HG02840 (cell line): Measurements from ENCODE around the gene DNAL1.
"Not testable (repeated sequence)": the region's sequence is repeated elsewhere in the genome, so short reads cannot be mapped to it uniquely, and the experiment has no call there.

Experiments used
- ATAC-seq: cut with Tn5 transposase; IDR thresholded peaks from one replicate; pipeline ENCODE4 v1.9.1; 2021; ENCODE audit warnings: mild to moderate bottlenecking, moderate library complexity, moderate number of reproducible peaks; ENCODE audit not compliant: unreplicated experiment, low FRiP score

The DNAL1 gene

DNA sequence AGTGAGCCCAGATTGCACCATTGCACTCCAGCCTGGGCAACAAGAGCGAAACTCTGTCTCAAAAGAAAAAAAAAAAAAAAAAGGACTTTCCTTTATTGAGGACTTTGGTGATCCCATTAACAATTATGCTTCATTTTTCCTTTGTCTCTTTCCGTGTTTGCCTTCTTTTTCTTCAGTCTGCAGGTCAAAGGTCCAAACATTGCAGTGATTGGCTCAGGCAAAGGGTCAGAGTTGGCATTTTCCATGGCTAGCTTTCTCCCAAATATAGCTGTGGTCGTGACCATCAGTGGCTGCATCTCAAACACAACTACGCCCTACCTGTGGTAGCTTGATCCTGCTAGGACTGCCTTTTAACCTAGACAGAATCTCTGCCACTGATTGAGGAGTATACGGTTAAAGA lies 7.0 kb upstream of the DNAL1 start:
- no peak for ATAC-seq

DNA sequence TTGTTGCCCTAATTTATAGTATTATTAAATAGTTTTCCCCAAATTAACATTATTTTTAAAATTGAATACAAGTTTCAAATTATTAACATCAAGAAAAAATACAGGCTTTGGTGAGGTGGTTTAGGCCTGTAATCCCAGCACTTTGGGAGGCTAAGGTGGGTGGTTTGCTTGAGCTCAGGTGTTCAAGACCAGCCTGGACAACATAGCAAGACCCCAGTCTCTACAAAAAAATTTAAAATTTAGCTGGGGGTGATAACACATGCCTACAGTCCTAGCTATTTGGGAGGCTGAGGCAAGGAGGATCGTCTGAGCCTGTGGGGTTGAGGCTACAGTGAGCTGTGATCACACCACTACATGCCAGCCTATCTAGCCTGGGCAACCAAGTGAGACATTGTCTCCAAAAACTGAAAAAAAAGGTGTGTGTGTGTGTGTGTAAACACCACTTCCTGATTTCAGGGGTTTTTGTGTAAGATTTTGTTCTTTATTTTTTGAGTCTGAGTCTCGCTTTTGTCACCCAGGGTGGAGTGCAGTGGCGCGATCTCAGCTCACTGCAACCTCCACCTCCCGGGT lies 3.9 kb upstream of the DNAL1 start:
- no peak for ATAC-seq

DNA sequence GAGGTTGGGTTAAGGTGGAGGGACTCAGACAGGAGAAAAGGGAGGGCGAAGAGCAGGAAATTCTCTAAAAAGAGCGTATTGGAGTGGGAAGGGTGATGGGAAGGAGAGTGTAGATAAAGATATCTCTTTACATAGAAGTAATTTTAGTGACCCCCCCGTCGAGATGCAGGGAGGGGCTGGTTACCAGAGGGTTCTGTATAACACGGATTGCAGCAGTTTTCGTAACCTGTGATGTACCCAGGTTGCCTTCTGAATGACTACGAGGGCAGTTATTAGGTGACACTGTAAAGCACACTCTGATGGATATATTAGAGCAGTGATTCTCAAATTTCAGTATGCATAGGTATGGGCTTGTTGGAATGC lies 443 bp downstream of the DNAL1 start:
- ATAC-seq: no peak

DNA sequence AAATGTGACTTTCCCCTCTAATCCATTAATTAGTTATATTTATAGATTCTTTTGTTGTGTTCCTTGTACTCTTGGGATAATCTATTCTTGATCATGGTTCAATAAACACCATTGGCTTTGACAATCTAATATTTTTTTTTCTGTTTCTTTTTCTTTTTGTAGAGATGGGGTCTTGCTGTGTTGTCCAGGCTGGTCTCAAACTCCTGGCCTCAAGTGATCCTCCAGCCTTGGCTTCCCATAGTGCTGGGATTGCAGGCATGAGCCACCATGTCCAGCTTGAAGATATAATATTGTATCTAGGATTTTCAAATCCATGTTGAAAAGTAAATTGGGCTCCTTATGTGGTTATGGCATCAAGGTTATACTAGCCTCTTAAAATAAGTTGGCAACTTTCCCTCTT lies 6.2 kb downstream of the DNAL1 start:
- no peak for ATAC-seq

DNA sequence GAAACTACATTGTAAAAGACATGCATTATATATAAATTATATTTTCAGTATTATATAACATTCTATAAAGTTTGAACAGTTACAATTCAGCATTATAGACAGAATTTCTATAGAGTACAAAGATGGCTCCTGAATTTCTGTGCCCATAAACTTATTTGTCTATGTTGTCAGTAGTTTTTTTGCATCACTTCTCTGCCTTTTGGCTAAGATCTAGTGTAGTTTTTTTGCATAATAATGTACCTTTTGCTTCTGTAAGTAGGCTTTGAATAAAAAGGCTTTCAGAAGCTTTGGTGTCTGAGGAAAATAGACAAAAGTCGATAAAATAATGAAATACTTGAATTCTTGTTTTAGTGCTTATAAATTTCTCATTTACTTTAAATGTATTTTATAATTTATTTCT lies 11.1 kb downstream of the DNAL1 start:
- no peak for ATAC-seq

DNA sequence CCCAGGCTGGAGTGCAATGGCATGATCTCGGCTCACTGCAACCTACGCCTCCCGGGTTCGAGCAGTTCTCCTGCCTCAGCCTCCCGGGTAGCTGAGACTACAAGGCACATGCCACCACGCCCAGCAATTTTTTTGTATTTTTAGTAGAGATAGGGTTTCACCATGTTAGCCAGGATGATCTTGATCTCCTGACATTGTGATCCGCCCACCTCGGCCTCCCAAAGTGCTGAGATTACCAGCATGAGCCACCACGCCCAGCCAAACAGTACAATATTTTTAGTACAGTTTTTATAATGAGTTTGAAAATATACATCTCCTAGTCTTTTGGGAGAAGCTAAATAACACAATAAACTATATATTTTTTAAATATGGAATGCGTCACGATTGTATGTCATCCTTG lies 14.4 kb downstream of the DNAL1 start:
- ATAC-seq: not testable (repeated sequence)

DNA sequence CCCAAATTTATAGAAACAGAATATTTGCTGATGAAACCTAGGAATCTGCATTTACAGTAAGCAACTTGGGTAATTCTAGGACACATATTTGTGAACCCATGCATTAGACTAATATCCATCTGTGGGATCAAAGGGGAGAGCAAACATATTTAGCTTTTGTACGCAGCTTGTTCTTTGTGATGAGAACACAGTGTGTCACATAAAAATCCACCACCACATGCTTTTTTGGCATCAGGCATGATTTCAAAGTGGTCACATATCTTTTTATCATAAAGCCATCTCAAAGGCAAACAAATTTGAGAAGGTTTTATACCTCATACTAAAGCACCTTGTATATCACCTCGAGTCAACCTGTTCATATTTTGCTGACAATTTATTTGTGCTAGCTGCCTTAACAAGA lies 15.7 kb downstream of the DNAL1 start:
- ATAC-seq: no peak

DNA sequence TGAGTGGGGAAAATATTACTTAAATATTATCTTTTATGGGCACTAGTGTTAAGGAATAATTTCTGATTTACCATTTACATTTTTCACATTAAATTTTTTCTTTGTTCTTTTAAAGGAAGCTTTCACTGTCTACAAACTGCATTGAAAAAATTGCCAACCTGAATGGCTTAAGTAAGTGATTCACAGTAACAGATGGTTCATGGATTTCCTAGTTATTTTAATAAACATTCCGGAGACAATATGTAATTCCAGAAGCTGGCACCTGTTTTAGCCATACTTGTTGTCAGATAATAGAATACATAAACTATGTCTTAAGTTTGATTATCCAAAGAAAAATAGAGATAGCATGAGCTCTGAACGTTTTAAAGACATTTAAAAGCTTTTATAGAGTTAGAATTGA lies 17.1 kb downstream of the DNAL1 start:
- no peak for ATAC-seq

DNA sequence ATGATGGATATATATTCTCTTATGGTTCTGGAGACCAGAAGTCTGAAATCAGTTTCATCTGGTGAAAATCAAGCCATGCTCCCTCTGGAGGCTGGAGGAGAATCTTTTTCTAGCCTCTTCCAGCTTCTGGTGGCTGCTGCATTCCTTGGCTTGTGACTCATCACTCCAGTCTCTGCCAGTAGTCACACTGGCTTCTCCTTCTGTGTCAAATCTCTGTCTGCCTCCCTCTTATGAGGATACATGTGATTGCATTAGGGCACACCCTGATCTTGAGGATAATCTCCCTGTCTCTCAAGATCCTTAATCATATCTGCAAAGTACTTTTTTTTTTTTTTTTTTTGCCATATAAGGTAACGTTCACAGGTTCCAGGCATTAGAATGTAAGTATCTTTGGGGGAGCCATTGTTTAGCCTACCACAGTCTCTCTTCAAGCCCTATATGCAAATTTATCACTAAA lies 17.7 kb downstream of the DNAL1 start:
- ATAC-seq: no peak

DNA sequence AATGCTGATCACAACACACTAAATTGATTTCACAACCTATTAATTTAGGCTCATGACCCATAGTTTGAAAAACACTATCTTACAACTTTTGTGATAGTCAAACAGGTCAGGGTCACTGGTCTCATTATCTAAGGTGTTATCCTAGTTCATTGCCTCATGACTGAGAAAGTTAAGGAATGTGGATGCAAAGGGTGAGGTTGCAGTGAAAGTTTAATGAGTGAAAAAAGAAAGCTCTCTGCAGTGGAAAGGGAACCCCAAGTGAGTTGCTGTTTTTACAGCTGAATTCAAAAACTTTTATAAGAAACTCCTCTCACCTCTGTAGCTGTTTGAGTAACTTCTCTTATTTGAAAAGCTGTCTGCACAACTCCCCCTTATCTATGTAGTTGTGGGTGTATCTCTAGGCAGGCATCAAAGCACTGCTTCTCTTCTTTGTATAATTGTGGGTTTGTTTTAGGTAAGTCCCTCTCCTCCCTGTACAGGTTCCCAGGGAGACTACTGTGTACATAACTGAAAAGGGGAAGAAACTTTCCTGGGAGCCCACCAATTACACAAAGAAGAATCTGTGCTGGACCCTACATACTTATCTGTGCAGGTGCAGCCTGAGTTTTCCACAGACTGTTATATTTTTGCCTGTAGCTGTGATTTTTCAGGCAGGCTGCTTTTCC lies 18.9 kb downstream of the DNAL1 start:
- no peak for ATAC-seq

DNA sequence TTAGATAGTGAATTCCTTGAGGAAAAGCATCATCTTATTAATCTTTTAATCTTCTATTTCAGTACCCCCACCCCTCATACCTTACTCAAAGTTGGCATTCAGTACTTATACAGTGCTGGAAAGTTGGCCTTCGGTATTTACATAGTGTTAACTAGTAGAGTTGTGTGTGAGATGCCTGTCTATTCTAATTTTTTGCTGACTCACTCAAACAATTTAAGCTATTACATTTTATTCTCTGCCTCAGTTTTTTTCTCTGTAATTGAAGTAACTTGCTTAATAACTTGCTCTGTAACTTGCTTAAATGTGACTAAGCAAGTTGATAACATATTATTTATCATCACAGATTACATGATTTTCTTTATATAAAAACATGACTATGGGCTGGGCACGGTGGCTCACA lies 20.3 kb downstream of the DNAL1 start:
- ATAC-seq: no peak

DNA sequence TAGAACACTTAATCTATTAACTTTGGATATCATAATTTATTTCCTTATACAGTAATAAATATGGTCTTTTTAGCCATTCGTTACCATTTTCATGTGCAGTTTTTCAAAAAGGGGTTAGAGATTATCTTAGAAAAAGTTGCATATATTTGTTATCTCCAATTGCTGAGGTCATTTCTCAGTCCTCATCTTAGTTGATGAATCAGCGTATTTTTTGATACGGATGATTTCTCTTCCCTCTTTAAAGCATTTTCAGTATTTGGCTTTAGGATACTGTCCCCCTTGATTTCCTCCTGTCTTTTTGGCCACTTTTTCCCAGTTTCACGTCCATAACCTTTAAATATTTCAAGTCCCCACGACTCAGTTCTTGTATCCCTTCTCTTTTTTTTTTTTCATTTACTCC lies 21.8 kb downstream of the DNAL1 start:
- no peak for ATAC-seq

DNA sequence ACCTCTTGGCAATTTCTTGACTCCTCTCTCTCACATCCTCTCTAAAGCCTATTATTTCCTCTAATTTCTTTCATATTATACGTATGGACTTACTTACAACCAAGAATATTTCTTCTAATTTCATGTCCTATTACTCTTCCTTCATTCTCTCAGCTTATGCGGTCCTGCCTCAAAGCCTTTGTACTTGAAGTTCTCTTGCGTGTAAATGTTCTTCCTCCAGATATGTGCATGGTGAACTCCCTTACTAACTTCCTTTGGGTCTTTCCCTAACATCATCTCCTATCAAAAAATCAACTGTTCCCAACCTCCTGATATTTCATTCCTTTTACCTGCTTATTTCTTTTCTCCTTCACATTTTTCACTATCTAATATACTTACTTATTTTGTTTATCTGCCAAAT lies 23.1 kb downstream of the DNAL1 start:
- no peak for ATAC-seq

DNA sequence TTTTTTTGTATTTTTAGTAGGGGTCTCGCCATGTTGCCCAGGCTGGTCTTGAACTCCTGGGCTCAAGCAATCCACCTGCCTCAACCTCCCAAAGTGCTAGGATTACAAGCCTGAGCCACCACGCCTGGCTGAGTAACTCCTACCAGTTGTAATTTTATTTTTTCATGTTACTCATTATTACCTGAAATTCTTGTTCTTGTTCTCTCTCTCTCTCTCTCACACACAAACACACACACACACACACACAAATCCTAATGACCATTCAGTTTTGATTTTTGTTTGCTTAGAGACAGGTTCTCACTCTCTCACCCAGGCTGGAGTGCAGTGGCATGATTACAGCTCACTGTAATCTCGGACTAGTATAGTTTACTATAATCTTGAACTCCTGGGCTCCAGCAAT lies 30.2 kb downstream of the DNAL1 start:
- no peak for ATAC-seq

DNA sequence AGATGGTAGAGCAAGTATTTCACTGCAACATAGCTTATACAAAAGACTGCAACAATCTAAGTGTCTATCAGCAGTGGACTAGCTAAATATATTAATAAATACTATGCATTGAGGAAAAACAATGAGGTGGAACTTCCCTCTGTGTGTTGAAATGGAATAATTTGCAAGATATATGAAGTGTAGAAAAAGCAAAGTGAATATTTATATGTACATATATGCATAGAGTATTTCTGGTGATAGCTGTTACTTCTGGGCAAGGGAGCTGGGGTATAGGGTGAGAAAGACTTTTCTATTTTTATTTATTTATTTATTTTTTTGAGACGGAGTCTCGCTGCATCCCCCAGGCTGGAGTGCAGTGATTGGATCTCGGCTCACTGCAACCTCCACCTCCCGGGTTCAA lies 33.9 kb downstream of the DNAL1 start:
- no peak for ATAC-seq

DNA sequence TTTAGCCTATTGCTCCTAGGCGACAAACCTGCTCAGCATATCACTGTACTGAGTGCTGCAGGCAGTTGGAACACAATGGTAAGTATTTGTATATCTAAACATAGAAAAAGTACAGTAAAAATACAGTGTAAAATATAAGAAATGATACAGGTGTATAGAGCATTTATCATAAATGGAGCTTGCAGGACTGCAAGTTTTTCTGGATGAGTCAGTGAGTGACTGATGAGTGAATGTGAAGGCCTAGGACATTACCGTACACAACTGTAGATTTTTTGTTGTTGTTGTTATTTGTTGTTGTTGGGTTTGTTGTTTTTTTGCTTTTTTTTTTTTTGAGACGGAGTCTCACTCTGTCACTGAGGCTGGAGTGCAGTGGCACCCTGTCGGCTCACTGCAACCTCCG lies 36.0 kb downstream of the DNAL1 start:
- ATAC-seq: no peak

DNA sequence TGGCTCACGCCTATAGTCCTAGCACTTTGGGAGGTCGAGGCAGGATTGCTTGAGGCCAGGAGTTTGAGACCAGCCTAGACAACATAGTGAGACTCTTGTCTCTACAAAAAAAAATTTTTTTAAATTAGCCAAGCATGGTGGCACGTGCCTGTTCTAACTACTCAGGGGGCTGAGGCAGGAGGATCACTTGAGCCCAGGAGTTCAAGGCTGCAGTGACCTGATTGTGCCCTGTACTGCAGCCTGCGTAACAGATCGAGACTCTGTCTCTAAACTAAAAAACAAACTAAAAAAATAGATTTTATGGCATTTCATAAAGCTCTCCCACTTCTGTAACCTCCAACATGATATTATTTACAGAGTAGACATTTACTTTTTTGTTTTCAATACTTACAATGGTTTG lies 39.8 kb downstream of the DNAL1 start:
- no peak for ATAC-seq

DNA sequence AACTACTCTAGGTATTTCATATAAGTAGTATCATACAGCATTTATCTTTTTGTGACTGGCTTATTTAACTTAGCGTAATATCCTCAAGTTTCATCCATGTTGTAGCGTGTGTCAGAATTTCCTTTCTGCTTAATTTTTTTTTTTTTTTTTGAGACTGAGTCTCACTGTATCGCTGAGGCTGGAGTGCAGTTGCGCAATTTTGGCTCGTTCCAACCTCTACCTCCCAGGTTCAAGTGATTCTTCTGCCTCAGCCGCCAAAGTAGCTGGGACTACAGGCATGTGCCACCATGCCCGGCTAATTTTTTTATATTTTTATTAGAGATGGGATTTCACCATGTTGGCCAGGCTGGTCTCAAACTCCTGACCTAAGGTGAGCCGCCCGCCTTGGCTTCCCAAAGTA lies 40.5 kb downstream of the DNAL1 start:
- no peak for ATAC-seq

DNA sequence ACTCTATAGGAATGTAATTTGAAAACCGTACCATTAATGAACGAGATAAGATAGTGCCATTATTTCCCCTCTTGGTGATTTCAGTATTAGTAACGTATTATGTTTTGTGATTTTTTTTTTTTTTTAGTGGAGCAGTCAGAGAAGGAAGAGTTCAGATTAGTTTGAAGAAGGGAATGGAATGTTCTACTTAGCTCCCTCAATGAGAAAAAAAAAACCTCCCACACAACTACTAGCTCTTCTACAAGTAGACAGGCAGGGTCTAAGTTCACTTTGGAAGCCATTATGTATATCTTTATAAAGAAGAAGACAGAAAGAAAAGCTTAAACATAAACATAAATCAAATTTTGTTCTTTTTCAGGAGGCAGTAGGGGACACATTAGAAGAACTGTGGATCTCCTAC lies 42.1 kb downstream of the DNAL1 start:
- no peak for ATAC-seq

DNA sequence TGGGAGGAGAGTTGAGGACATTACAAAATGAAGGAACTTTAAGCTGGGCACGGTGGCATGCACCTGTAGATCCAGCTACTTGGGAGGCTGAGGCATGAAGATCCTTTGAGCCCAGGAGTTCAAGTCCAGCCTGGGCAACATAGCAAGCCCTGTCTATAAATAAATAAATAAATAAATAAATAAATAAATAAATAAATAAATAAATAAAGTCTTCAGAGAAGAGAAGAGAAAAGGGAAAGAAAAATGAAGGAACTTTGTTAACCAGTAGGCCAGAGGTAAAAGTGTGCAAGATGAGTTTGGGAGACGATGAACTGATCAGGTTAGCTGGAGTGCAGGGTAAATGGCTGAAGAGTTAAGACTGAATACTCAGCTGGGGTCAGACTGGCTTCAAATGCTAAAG lies 49.3 kb downstream of the DNAL1 start:
- no peak for ATAC-seq

DNA sequence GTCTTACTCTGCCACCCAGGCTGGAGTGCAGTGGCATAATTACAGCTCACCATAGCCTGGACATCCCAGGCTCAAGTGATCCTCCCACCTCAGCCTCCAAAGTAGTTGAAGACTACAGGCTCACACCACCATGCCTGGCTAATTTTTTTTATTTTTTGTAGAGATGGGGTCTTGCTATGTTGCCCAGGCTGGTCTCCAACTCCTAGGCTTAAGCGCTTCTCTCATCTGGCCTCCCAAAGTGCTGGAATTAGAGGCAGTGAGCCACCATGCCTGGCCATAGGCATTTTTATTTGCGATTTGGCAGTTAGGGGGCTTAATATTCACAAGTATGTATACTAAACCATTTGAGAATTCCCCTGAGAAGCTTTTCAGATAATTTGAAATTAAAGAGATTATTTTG lies 50.3 kb downstream of the DNAL1 start:
- no peak for ATAC-seq

DNA sequence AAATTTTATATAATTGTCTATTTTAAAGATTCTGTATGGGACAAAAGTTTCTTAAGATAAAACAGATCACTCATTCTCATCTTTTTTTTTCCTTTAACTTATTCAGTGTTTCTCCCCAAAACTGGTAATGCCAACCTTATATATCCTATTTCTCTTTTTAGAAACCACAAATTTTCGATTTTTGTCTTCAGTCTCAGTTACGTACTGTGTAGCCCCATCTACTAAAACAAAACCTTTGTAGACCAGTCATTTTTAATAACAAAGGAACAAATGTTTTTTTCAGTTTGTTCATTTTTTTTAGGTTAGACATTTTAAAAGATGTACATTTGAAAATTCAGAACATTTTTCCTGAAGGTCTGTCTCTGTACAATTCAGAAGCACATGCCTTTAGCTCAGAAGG lies 51.2 kb downstream of the DNAL1 start:
- ATAC-seq: no peak
